Measurements from ENCODE around the gene ADAMTSL2. TPM values are rescaled to one million over a fixed set of nuclear protein-coding genes. Genes with fewer than 3 reads are reported as not detected.

Gene ADAMTSL2
- total RNA-seq, 4 donors from 2014 or later, result 0.64 to 2.4 (median 1.5) TPM

GRCh38 chr9:133545494-133546286 lies 11.2 kb downstream of the ADAMTSL2 start:
- no peak overlapping the region for H3K4me3 ChIP-seq
- H3K36me3 ChIP-seq, result no peaks in the 10 kb centered on the region
- TF ChIP-seq CTCF (IDR thresholded peaks at IDR 0.05) (no peak), POLR2AphosphoS5 (IDR thresholded peaks at IDR 0.05) (no peak), POLR2A (IDR thresholded peaks at IDR 0.05) (no peak), EP300 (IDR thresholded peaks at IDR 0.05; ENCODE audit: low read depth) (no peak)
- in situ Hi-C loops (cut with MboI; ENCODE audit: low pct_ligation_motif_present in 1 of 4, low pct_unique_long_range_greater_than_20kb in 1 of 4, low sequenced_read_pairs in 3 of 4), result loop anchor here in 1 of 4 donors (25.0 kb wide), 1 partner anchor 167 kb away; no protein-coding TSS in a partner anchor
- H3K4me1 ChIP-seq, result no peaks in the 10 kb centered on the region
- no peaks in the 10 kb centered on the region for H3K27me3 ChIP-seq
- 79 to 80% methylated on average over 10 to 25 of the region's 25 CpGs for WGBS, 2 donors (ENCODE audit: low coverage in 1 of 2)
- intact Hi-C loops (cut with DNase I; ENCODE audit: low total_unique reads), result no loop called here
- DNase-seq, result no peak
- H3K27ac ChIP-seq, result peak overlapping the region in 1 of 4 donors; percentile 12
- H3K9me3 ChIP-seq, result no peaks in the 10 kb centered on the region

- TF ChIP-seq CTCF (IDR thresholded peaks at IDR 0.05) (no peak), EP300 (IDR thresholded peaks at IDR 0.05; ENCODE audit: low read depth) (no peak), POLR2A (IDR thresholded peaks at IDR 0.05) (no peak), POLR2AphosphoS5 (IDR thresholded peaks at IDR 0.05) (no peak)
- Histone ChIP-seq H3K9me3 (no peaks in the 10 kb centered on the region), H3K36me3 (no peaks in the 10 kb centered on the region), H3K4me1 (no peaks in the 10 kb centered on the region), H3K27ac (no peak overlapping the region), H3K27me3 (no peaks in the 10 kb centered on the region), H3K4me3 (no peak overlapping the region)
- DNase-seq, result no peak
- in situ Hi-C loops (cut with MboI; ENCODE audit: low pct_ligation_motif_present in 1 of 4, low pct_unique_long_range_greater_than_20kb in 1 of 4, low sequenced_read_pairs in 3 of 4), result loop anchor here in 1 of 4 donors (25.0 kb wide), 1 partner anchor 166 kb away; no protein-coding TSS in a partner anchor
- intact Hi-C loops (cut with DNase I; ENCODE audit: low total_unique reads), result no loop called here
- 75% methylated on average over 6 of the region's 8 CpGs; no CpG with 5 or more reads in 1 of the 2 donors for WGBS, 2 donors (ENCODE audit: low coverage in 1 of 2)
Measured at GRCh38 chr9:133546287-133546680, 11.8 kb downstream of the ADAMTSL2 start.

GRCh38 chr9:133547116-133547515 lies 12.6 kb downstream of the ADAMTSL2 start:
- Histone ChIP-seq H3K27me3 (no peaks in the 10 kb centered on the region), H3K4me3 (no peak overlapping the region), H3K4me1 (no peaks in the 10 kb centered on the region), H3K36me3 (no peaks in the 10 kb centered on the region), H3K27ac (no peak overlapping the region), H3K9me3 (no peaks in the 10 kb centered on the region)
- no peak for DNase-seq
- intact Hi-C loops (cut with DNase I; ENCODE audit: low total_unique reads) (no loop called here), in situ Hi-C loops (cut with MboI; ENCODE audit: low pct_ligation_motif_present in 1 of 4, low pct_unique_long_range_greater_than_20kb in 1 of 4, low sequenced_read_pairs in 3 of 4) (loop anchor here in 1 of 4 donors (25.0 kb wide), 1 partner anchor 165 kb away; no protein-coding TSS in a partner anchor)
- no peak for TF ChIP-seq CTCF (IDR thresholded peaks at IDR 0.05)
- TF ChIP-seq POLR2AphosphoS5 (IDR thresholded peaks at IDR 0.05), result no peak
- no peak for TF ChIP-seq EP300 (IDR thresholded peaks at IDR 0.05; ENCODE audit: low read depth)
- TF ChIP-seq POLR2A (IDR thresholded peaks at IDR 0.05), result no peak
- 71% methylated on average over 15 of the region's 15 CpGs; no CpG with 5 or more reads in 1 of the 2 donors for WGBS, 2 donors (ENCODE audit: low coverage in 1 of 2)

- Histone ChIP-seq H3K9me3 (no peaks in the 10 kb centered on the region), H3K36me3 (no peaks in the 10 kb centered on the region), H3K27me3 (no peaks in the 10 kb centered on the region), H3K4me3 (no peak overlapping the region), H3K4me1 (no peaks in the 10 kb centered on the region), H3K27ac (no peak overlapping the region)
- intact Hi-C loops (cut with DNase I; ENCODE audit: low total_unique reads) (no loop called here), in situ Hi-C loops (cut with MboI; ENCODE audit: low pct_ligation_motif_present in 1 of 4, low pct_unique_long_range_greater_than_20kb in 1 of 4, low sequenced_read_pairs in 3 of 4) (no loop called here)
- TF ChIP-seq POLR2AphosphoS5 (IDR thresholded peaks at IDR 0.05) (no peak), POLR2A (IDR thresholded peaks at IDR 0.05) (no peak), EP300 (IDR thresholded peaks at IDR 0.05; ENCODE audit: low read depth) (no peak), CTCF (IDR thresholded peaks at IDR 0.05) (no peak)
- 74% methylated on average over 7 of the region's 7 CpGs; no CpG with 5 or more reads in 1 of the 2 donors for WGBS, 2 donors (ENCODE audit: low coverage in 1 of 2)
- no peak for DNase-seq
Measured at GRCh38 chr9:133551446-133551845, 16.9 kb downstream of the ADAMTSL2 start.
